ENCODE data around the gene TBL1X.
A peak's percentile ranks its signal among the peaks of the same experiment; 100 is the strongest.

Gene TBL1X

GRCh38 chrX:9438933-9439494 lies 25.8 kb upstream of the TBL1X start:
- Histone ChIP-seq H3K36me3 (replicated peaks; ENCODE audit: low read depth, low read length) (no peaks in the 10 kb centered on the region), H3K27me3 (ENCODE audit: low read depth, low read length) (no peaks in the 10 kb centered on the region), H3K79me2 (ENCODE audit: low read length) (no peaks in the 10 kb centered on the region), H3K9ac (ENCODE audit: low read length) (no peak overlapping the region), H3K9me3 (ENCODE audit: insufficient read depth, low read length) (no peaks in the 10 kb centered on the region), H3K4me2 (ENCODE audit: low read length) (no peak overlapping the region), H3K27ac (ENCODE audit: low read length) (no peak overlapping the region), H4K20me1 (ENCODE audit: insufficient read depth, low read length) (no peaks in the 10 kb centered on the region), H3K4me1 (ENCODE audit: low read length) (peaks cover 18% of the 10 kb centered on the region), H2AFZ (ENCODE audit: low read depth, low read length) (no peak overlapping the region), H3K4me3 (ENCODE audit: low read length) (no peak overlapping the region)
- TF ChIP-seq CTCF (IDR thresholded peaks at IDR 0.05; ENCODE audit: low read depth, low read length), result no peak

DNA sequence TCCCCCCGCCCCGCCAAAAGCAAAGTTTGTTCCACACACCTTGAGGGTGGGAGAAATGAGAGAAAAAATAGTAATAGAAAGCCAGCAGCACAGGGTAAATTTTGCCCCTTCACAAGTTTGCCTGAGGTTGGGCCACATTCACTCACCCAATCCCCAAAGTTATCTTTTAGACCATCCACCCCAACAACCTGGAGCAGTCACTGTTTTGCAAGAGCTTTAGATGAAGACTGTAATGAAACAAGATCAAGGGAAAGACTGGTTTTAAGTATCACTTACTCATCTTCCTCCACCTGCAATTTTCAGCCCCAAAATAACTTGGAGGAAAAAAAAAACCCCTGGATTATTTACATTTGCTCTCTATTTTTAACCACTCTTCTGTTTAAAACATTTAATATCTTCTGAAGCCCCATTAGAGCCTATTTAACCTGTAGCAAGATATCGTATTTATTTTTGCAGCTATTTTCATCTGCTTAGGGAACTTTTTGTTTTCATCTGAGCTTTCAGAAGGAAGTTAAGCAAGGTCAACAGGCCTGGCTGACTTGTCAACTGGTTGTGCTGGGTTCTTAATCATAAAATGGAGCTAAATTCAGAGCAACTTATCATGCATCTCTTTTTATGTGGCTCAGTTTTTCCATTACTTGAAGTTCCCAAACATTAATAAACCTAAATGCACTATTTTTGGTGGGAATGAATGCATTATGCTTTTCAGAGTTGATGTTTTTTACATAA lies 24.6 kb upstream of the TBL1X start:
- Histone ChIP-seq H3K4me1 (ENCODE audit: low read length) (peaks cover 25% of the 10 kb centered on the region), H3K4me2 (ENCODE audit: low read length) (no peak overlapping the region), H3K36me3 (replicated peaks; ENCODE audit: low read depth, low read length) (no peaks in the 10 kb centered on the region), H3K27ac (ENCODE audit: low read length) (no peak overlapping the region), H3K9me3 (ENCODE audit: insufficient read depth, low read length) (no peaks in the 10 kb centered on the region), H2AFZ (ENCODE audit: low read depth, low read length) (no peak overlapping the region), H3K79me2 (ENCODE audit: low read length) (no peaks in the 10 kb centered on the region), H4K20me1 (ENCODE audit: insufficient read depth, low read length) (no peaks in the 10 kb centered on the region), H3K27me3 (ENCODE audit: low read depth, low read length) (no peaks in the 10 kb centered on the region), H3K9ac (ENCODE audit: low read length) (no peak overlapping the region), H3K4me3 (ENCODE audit: low read length) (no peak overlapping the region)
- TF ChIP-seq EZH2phosphoT487 (IDR thresholded peaks at IDR 0.05; ENCODE audit: low read depth) (no peak), CTCF (IDR thresholded peaks at IDR 0.05; ENCODE audit: low read depth, low read length) (no peak)

GRCh38 chrX:9442056-9442455 lies 22.8 kb upstream of the TBL1X start:
- no peak overlapping the region for H2AFZ ChIP-seq (ENCODE audit: low read depth, low read length)
- no peak for TF ChIP-seq EZH2phosphoT487 (IDR thresholded peaks at IDR 0.05; ENCODE audit: low read depth)
- TF ChIP-seq CTCF (IDR thresholded peaks at IDR 0.05; ENCODE audit: low read depth, low read length), result no peak

GRCh38 chrX:9443327-9443726 lies 21.5 kb upstream of the TBL1X start:
- Histone ChIP-seq H3K9ac (ENCODE audit: low read length) (no peak overlapping the region), H3K4me2 (ENCODE audit: low read length) (no peak overlapping the region), H4K20me1 (ENCODE audit: insufficient read depth, low read length) (no peaks in the 10 kb centered on the region), H3K27me3 (ENCODE audit: low read depth, low read length) (no peaks in the 10 kb centered on the region), H3K4me3 (ENCODE audit: low read length) (no peak overlapping the region), H3K9me3 (ENCODE audit: insufficient read depth, low read length) (no peaks in the 10 kb centered on the region), H3K79me2 (ENCODE audit: low read length) (no peaks in the 10 kb centered on the region), H3K27ac (ENCODE audit: low read length) (no peak overlapping the region), H3K4me1 (ENCODE audit: low read length) (peaks cover 29% of the 10 kb centered on the region), H2AFZ (ENCODE audit: low read depth, low read length) (no peak overlapping the region), H3K36me3 (replicated peaks; ENCODE audit: low read depth, low read length) (no peaks in the 10 kb centered on the region)
- no peak for TF ChIP-seq CTCF (IDR thresholded peaks at IDR 0.05; ENCODE audit: low read depth, low read length)
- no peak for TF ChIP-seq EZH2phosphoT487 (IDR thresholded peaks at IDR 0.05; ENCODE audit: low read depth)

More at GRCh38 chrX:9442056-9442455, 22.8 kb upstream of the TBL1X start:
- Histone ChIP-seq H3K4me1 (ENCODE audit: low read length) (peaks cover 29% of the 10 kb centered on the region), H3K9me3 (ENCODE audit: insufficient read depth, low read length) (no peaks in the 10 kb centered on the region), H3K9ac (ENCODE audit: low read length) (no peak overlapping the region), H3K36me3 (replicated peaks; ENCODE audit: low read depth, low read length) (no peaks in the 10 kb centered on the region), H3K27ac (ENCODE audit: low read length) (no peak overlapping the region), H3K4me2 (ENCODE audit: low read length) (peak overlapping the region; percentile 22; the same call in 1 of the 2 replicates), H3K27me3 (ENCODE audit: low read depth, low read length) (no peaks in the 10 kb centered on the region), H4K20me1 (ENCODE audit: insufficient read depth, low read length) (no peaks in the 10 kb centered on the region), H3K4me3 (ENCODE audit: low read length) (no peak overlapping the region), H3K79me2 (ENCODE audit: low read length) (no peaks in the 10 kb centered on the region)
